Stimulated activated CD8-positive, alpha-beta memory T cell treated with anti-CD3 and anti-CD28 coated beads, Interleukin-7, amount 100 ng/mL, for 1 hour (primary cell): ENCODE results near the gene CNOT4.

Experiments
- DNase-seq, 2 donors: peaks; one replicate each; pipeline ENCODE4 v3.0.0-alpha.2; 2020; ENCODE audit warnings: low read depth in 2 of 2

Gene CNOT4

GRCh38 chr7:135403302-135403701, 106.6 kb downstream of the CNOT4 start:
- no peak for DNase-seq

DNA sequence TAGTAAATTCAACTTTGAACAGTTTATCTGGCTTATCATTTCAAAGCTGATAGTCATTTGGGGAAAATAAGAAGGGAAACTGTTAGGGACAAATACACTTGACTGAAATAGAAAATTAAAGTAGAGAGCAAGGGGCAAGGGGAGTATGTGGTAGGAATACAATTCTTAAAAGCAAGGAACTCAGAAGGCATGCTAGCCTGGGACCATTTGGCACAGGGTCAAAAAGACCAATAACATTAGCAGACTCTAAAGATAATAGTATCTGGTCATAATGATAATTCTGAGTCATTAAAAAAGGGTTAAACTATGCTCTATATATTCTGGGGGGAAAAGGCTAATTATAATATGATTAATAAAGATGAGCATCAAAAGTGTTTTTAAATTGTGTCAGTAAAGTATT, 112.2 kb downstream of the CNOT4 start:
- DNase-seq: no peak

- DNase-seq: no peak
Observed at GRCh38 chr7:135392701-135393100, 117.2 kb downstream of the CNOT4 start.

DNA sequence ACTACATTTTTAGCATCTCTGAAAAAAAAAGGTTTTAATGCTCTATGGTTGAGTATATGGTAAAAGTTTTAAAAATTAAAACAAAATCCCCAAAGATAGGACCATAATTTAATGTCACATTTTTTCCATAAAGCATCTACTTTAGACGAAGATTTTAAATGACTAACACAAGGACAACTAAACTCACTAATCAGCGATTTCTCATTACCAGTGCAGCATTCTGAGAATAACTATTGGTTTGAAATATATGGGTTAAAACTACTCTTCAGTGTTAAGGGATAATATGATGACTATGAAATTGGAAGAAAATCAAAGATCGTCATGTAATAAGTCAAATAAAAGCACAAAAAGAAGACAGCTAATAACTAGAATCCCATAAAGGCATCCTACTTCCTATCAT, 118.4 kb downstream of the CNOT4 start:
- no peak for DNase-seq

- DNase-seq: no peak
Observed at GRCh38 chr7:135390829-135391228, 119.1 kb downstream of the CNOT4 start.

DNA sequence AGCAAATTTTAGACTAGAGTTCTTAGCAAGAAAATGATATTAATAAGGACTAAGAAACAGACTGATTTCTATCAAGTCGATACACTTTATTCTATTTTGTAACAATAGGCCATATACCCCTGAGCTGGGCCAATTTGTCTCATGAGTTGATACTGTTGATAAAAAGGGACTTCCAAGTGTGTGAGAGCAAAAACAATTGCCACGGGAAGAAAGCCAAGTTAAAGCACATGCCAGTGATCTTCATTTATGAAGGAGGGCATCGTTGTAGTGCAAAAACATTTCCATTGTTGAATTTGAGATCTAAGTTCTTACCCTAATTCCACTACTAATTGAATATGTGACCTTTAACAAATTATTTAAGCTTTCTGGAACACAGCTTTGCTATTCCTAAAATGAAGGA, 119.9 kb downstream of the CNOT4 start:
- no peak for DNase-seq

GRCh38 chr7:135388616-135389015, 121.3 kb downstream of the CNOT4 start:
- DNase-seq: no peak

GRCh38 chr7:135386776-135387175, 123.1 kb downstream of the CNOT4 start:
- no peak for DNase-seq

DNA sequence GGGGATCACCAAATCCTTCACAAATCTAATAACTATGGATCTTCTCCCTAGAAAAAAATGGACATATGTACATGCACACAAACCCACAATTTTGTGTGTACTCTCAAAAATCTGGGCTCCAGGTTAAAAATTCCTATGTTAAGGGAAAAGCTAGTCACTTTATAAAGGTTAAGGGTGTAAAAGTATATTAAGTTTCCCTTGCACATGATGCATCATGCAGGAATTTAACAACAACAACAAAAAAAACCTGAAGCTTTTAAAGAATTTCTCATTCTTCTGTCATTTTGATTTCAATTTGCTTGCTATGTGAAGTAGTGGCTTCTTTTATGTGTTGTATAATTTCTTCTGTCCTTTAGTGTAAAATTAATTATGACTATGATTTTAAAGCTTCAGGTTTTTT, 123.7 kb downstream of the CNOT4 start:
- DNase-seq: no peak

DNA sequence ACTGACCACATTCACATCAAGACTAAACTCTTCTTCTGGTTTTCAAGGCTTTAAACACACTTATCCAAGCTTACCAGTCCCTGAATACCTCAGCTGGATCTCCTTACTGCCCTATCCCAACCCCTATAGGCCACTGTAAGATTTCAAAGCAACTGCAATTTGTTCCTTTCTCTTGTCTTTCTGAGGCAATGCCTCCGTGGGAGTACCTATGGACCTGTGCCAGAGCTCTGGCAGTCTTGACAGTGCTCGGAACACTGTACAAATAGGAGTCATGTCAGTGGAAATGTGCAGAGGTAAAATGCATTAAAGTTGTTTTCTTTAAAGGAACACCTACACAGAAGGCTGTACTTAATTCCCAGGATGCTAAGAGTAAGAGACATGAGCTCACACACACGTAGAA, 124.7 kb downstream of the CNOT4 start:
- no peak for DNase-seq

- no peak for DNase-seq
Observed at GRCh38 chr7:135383525-135384175, 126.3 kb downstream of the CNOT4 start.

GRCh38 chr7:135382173-135382572, 127.7 kb downstream of the CNOT4 start:
- DNase-seq: no peak

DNA sequence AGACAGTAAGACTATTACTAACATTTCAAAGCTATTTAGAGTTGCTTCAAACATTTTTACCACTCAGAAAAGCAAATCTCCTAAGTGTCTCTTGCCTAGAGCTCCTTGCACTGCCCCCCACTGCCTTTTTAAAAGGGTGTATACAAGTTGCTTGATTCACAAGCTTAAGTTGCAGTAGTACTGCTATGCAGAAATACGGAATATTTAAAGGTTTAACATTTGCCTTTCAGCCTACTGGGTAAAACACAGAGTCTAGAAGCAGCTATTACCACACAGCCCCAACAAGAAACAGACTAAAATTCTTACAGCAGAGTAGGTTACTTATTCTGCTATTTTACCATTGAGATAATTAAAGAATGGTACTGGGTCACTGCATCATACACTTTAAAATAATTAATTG, 128.5 kb downstream of the CNOT4 start:
- DNase-seq: no peak

- no peak for DNase-seq
Observed at GRCh38 chr7:135380351-135380750, 129.6 kb downstream of the CNOT4 start.

GRCh38 chr7:135377171-135377570, 132.7 kb downstream of the CNOT4 start:
- DNase-seq: no peak

DNA sequence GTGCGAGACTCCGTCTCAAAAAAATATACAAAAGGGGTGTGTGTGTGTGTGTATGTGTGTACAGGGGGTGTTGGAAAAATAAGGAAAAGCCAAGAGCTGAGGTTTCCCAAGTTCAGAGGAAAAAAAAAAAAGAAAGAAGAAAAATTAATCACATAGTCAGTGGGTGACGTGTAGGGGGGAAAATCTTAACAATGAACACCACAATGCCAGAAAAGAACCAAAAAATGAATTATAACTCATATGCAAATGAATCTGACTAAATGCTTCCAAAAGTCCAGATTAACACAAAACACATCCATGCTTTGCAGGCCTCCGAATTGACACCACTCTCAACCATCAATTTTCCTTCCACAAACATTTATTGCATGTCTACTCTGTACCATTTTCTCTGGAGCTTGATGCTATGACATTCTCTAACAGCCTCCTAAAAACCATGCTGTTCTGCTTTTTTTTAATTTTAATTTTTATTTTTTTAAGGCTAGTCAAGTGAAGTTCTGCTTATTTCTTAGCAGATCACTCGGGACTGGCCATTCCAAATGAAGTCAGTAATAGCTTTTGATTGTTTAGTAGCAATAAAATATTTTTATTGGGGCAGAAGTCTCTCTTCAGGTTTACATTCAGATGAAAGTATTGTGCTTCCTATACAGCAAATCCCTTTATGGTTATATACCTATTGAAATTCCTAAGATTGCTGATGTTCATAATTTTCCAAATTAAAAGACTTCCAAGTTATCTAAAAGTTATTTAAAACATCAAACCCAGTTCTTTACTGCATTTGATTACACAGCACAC, 133.8 kb downstream of the CNOT4 start:
- no peak for DNase-seq

GRCh38 chr7:135374736-135375135, 135.2 kb downstream of the CNOT4 start:
- DNase-seq: no peak

GRCh38 chr7:135372222-135372621, 137.7 kb downstream of the CNOT4 start:
- no peak for DNase-seq

DNA sequence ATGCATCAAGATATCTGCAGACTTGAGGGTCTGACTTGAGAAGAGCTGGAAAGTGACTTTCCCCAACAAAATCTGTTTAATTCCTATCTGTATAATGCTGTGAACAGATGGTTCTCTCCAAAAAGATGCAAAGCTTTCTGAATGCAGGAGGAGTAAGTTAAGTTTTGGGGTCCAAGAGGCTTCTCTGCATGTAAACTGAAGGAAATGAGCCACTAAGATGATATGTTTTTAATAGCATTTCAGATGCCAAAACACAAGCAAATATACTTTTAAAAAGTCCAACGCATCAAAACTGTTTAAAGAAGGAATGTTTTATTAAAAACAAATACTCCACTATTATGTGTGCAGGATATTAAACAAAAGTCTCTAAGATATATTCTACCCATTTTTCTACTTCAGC, 139.2 kb downstream of the CNOT4 start:
- DNase-seq: no peak

DNA sequence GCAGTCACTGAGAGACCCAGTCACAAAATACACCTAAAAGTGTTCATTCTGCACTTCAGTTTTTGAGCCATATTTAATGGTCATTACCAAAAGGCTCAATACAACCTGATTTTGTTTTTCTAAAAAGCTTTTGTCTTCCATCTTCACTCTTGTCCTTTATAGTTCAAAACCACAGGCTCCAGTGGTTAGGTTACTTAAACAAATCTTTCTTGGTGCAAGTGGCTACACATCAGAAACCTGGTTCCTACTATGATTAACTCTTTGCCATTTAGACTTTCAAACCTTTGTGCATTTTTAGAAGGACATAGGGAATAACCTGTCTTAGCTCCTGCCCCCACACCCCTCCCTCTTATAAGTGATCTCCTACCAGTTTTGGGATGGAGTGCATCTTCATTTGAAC, 140.5 kb downstream of the CNOT4 start:
- no peak for DNase-seq

DNA sequence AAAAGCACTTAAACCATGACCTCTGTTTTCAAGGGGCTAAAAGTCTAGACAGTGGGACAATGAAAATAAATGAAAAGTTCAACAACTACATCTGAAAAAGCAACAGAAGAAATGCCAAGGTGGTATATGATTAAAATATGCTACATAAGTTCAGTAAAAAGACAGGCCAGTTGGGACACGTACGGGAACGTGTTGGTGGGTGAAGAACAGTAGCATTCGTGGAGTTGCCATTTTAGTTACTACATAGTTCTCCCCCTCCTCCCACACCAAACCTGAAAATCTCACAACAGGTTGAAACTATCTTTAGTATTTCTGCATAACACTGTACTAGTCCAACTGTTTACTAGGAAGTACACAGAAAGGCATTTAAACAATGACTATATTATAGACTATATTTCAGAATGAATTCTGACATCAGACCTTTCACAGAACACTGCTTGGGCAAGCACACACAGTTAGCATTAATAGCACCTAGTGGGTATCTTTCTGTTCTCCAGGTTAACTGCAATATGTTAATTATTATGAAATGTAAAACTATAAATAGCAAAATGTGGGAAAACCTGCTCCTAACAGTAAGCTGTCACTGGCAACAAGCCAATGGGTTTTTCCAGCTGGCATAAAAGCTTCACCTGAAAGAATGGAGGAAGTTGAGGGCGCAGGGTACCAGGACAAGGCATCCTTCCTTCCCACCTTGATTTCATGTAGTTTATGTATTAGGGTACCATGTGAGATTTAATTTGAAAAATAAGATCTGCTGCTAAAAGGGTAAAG, 141.3 kb downstream of the CNOT4 start:
- no peak for DNase-seq

GRCh38 chr7:135366843-135367508, 142.9 kb downstream of the CNOT4 start:
- no peak for DNase-seq
